ENCODE measurements around the gene FYCO1.

GRCh38 chr3:45974686-45975085 is 20.9 kb downstream of the FYCO1 start:
- TF ChIP-seq POLR2AphosphoS5 (IDR thresholded peaks at IDR 0.05; ENCODE audit: low read depth, low read length) (no peak), PAX5 (IDR thresholded peaks at IDR 0.05; ENCODE audit: insufficient read depth, low read length, severe bottlenecking) (no peak), POLR2A (IDR thresholded peaks at IDR 0.05; ENCODE audit: low read depth, low read length) (no peak)
